Fibroblast of lung (primary cell): Measurements from ENCODE around the gene TTI1. TPM values are rescaled to one million over a fixed set of nuclear protein-coding genes. Genes with fewer than 3 reads are reported as not detected.

Source experiments
- DNase-seq, 2 donors: peaks; one replicate each; pipeline versions ENCODE4 v3.0.0 to v3.0.0-alpha.2; 2010; ENCODE audit warnings: low read depth in 2 of 2
- H2AFZ ChIP-seq: 2 replicates; pipeline ENCODE4 v1.5.1; 2012; ENCODE audit warnings: low read length, control low read depth, inconsistent platforms
- H3K27ac ChIP-seq: 2 replicates; pipeline ENCODE4 v1.5.1; 2011; ENCODE audit warnings: low read length, control low read depth; ENCODE audit not compliant: insufficient read depth
- H3K27me3 ChIP-seq: 2 replicates; pipeline ENCODE4 v1.5.1; 2011; ENCODE audit warnings: mild to moderate bottlenecking, low read length; ENCODE audit not compliant: control insufficient read depth, insufficient read depth
- H3K36me3 ChIP-seq: 2 replicates; pipeline ENCODE4 v1.5.1; 2011; ENCODE audit warnings: low read length; ENCODE audit not compliant: control insufficient read depth, insufficient read depth
- H3K4me1 ChIP-seq: 2 replicates; pipeline ENCODE4 v1.5.1; 2011; ENCODE audit warnings: low read length; ENCODE audit not compliant: control insufficient read depth, insufficient read depth; ENCODE audit errors: extremely low read depth
- H3K4me2 ChIP-seq: 2 replicates; pipeline ENCODE4 v1.5.1; 2011; ENCODE audit warnings: low read length, control low read depth; ENCODE audit not compliant: insufficient read depth; ENCODE audit errors: extremely low read depth
- H3K4me3 ChIP-seq, 4 experiments: fragments of 200-600 bp in 1 of 4; sonication (generic) in 1 of 4; replicated peaks in 1 of 4; 2 replicates each; pipeline ENCODE4 v1.5.1; 2011 to 2016; ENCODE audit warnings: low read length in 4 of 4, low read depth in 3 of 4, mild to moderate bottlenecking in 3 of 4, control low read depth in 2 of 4, inconsistent platforms in 1 of 4, mixed read lengths in 1 of 4; ENCODE audit not compliant: insufficient read depth in 1 of 4; ENCODE audit errors: control extremely low read depth in 1 of 4
- H3K79me2 ChIP-seq: 2 replicates; pipeline ENCODE4 v1.5.1; 2012; ENCODE audit warnings: mild to moderate bottlenecking, low read length, inconsistent platforms; ENCODE audit not compliant: control insufficient read depth, insufficient read depth
- H3K9ac ChIP-seq: 2 replicates; pipeline ENCODE4 v1.5.1; 2011; ENCODE audit warnings: mild to moderate bottlenecking, low read length, control low read depth; ENCODE audit not compliant: insufficient read depth
- H3K9me3 ChIP-seq: 2 replicates; pipeline ENCODE4 v1.5.1; 2012; ENCODE audit warnings: low read depth, low read length; ENCODE audit not compliant: control insufficient read depth, insufficient read depth
- H4K20me1 ChIP-seq: 2 replicates; pipeline ENCODE4 v1.5.1; 2011; ENCODE audit warnings: low read length; ENCODE audit not compliant: control insufficient read depth, insufficient read depth; ENCODE audit errors: extremely low read depth
- EZH2 ChIP-seq: IDR thresholded peaks from 2 replicates; pipeline ENCODE4 v1.5.1; 2012; ENCODE audit warnings: low read length, control low read depth, mild to moderate bottlenecking; ENCODE audit errors: missing control alignments
- polyA plus RNA-seq, 2 donors: library from polyadenylated mRNA; depleted of rRNA in 1 of 2; stranded (reverse) in 1 of 2; unstranded in 1 of 2; fragments of >200 nt; gene quantifications; 2 replicates each; pipeline ENCODE4 v1.2.1, GENCODE V29; 2011 to 2012; ENCODE audit warnings: missing spikeins in 1 of 2
- total RNA-seq: library from RNA; depleted of rRNA; stranded (reverse); fragments of >200 nt; gene quantifications from 2 replicates; pipeline ENCODE4 v1.2.1, GENCODE V29; 2014
- TF ChIP-seq, protein P1 (sequence below), 2 donors: IDR thresholded peaks in 1 of 2; conservative IDR thresholded peaks in 1 of 2; 1 replicate in 1 of 2; 2 replicates in 1 of 2; pipeline ENCODE4 v1.5.1; 2011 to 2012; ENCODE audit warnings: low read length in 2 of 2, control low read depth in 1 of 2, inconsistent platforms in 1 of 2, low read depth in 1 of 2, mild to moderate bottlenecking in 1 of 2

TTI1 gene
- total and polyA plus RNA-seq, 2 donors (not counting 1 experiment from before 2014, with no cell fraction given): 12.6 to 20.0 TPM

DNA sequence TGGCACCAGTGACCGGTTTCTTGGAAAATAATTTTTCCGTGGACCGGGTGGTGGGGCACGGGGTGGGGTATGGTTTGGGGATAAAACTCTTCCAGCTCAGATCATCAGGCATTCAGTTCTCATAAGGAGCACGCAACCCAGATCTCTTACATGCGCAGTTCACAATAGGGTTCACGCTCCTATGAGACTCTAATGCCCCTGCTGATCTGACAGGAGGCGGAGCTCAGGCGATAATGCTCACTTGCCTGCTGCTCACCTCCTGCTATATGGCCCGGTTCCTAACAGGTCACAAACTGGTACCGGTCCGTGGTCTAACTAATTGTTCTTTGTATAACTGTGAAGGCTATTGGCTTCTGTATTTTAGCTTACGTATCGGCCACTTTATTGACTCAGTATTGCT, 78.6 kb downstream of the TTI1 start:
- H3K9ac ChIP-seq: no peak overlapping the region
- no peak overlapping the region for H3K4me3 ChIP-seq
- no peak for DNase-seq
- no peak overlapping the region for H2AFZ ChIP-seq
- H3K9me3 ChIP-seq: no peaks in the 10 kb centered on the region
- no peak overlapping the region for H3K27ac ChIP-seq
- no peaks in the 10 kb centered on the region for H3K79me2 ChIP-seq
- H3K4me2 ChIP-seq: no peak overlapping the region
- H3K36me3 ChIP-seq: no peaks in the 10 kb centered on the region
- H3K4me1 ChIP-seq: no peaks in the 10 kb centered on the region
- TF ChIP-seq, protein P1, sequence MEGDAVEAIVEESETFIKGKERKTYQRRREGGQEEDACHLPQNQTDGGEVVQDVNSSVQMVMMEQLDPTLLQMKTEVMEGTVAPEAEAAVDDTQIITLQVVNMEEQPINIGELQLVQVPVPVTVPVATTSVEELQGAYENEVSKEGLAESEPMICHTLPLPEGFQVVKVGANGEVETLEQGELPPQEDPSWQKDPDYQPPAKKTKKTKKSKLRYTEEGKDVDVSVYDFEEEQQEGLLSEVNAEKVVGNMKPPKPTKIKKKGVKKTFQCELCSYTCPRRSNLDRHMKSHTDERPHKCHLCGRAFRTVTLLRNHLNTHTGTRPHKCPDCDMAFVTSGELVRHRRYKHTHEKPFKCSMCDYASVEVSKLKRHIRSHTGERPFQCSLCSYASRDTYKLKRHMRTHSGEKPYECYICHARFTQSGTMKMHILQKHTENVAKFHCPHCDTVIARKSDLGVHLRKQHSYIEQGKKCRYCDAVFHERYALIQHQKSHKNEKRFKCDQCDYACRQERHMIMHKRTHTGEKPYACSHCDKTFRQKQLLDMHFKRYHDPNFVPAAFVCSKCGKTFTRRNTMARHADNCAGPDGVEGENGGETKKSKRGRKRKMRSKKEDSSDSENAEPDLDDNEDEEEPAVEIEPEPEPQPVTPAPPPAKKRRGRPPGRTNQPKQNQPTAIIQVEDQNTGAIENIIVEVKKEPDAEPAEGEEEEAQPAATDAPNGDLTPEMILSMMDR (conservative IDR thresholded peaks at IDR 0.05 in 1 of 2, IDR thresholded peaks at IDR 0.05 in 1 of 2; ENCODE audit: low read depth in 1 of 2, low read length in 2 of 2): no peak
- no peak for TF ChIP-seq EZH2
- no peaks in the 10 kb centered on the region for H4K20me1 ChIP-seq
- peaks cover 11% of the 10 kb centered on the region for H3K27me3 ChIP-seq

DNA sequence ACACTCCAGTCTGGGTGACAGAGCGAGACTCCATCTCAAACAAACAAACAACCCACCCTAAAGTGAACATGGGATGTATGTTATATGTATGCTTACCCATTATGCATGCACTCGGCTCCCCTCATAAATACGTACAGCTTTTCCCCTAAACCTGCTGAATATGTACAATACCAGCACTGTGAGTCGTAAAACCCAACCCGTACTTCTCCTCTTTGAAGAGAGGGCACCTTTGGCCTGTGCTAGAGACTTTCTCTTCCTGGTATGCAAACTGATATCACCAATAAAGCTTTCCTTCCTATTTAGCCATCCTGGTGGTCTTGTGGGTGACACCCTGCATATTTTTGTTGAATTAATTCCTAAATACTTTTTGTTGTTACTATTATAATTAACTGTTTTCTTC, 79.1 kb downstream of the TTI1 start:
- Histone ChIP-seq H4K20me1 (no peaks in the 10 kb centered on the region), H3K79me2 (no peaks in the 10 kb centered on the region), H3K4me1 (no peaks in the 10 kb centered on the region), H2AFZ (no peak overlapping the region), H3K4me2 (no peak overlapping the region), H3K4me3 (no peak overlapping the region), H3K27ac (no peak overlapping the region), H3K9me3 (no peaks in the 10 kb centered on the region), H3K27me3 (peaks cover 11% of the 10 kb centered on the region), H3K9ac (no peak overlapping the region), H3K36me3 (no peaks in the 10 kb centered on the region)
- TF ChIP-seq, protein P1 (conservative IDR thresholded peaks at IDR 0.05 in 1 of 2, IDR thresholded peaks at IDR 0.05 in 1 of 2; ENCODE audit: low read depth in 1 of 2, low read length in 2 of 2): no peak
- TF ChIP-seq EZH2: no peak
- DNase-seq: no peak

DNA sequence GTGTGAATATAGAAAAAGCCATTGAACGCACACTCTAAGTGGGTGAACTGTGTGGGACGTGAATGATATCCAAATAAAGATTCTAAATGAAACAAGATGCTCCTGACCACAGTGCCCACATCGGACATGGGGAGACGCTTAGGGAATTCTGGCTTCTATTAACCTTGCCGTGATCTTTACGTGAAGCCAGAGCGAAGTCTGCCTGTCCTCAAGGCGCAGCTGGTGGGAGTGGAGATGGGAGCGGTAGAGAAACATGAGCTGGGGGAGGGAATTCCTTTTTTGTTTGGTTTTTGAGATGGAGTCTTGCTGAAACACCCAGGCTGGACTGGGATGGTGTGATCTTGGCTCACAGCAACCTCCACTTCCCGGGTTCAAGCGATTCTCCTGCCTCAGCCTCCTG, 84.3 kb downstream of the TTI1 start:
- Histone ChIP-seq H3K4me3 (no peak overlapping the region), H2AFZ (no peak overlapping the region), H3K9me3 (no peaks in the 10 kb centered on the region), H3K9ac (no peak overlapping the region), H3K4me2 (no peak overlapping the region), H3K4me1 (no peaks in the 10 kb centered on the region), H3K36me3 (no peaks in the 10 kb centered on the region), H4K20me1 (no peaks in the 10 kb centered on the region), H3K27me3 (peaks cover 5% of the 10 kb centered on the region), H3K27ac (no peak overlapping the region), H3K79me2 (no peaks in the 10 kb centered on the region)
- DNase-seq: no peak
- TF ChIP-seq EZH2: no peak
- TF ChIP-seq, protein P1 (conservative IDR thresholded peaks at IDR 0.05 in 1 of 2, IDR thresholded peaks at IDR 0.05 in 1 of 2; ENCODE audit: low read depth in 1 of 2, low read length in 2 of 2): no peak
